HG02610 (cell line): Measurements from ENCODE around the gene CTPS1.

ENCODE experiments used
- ATAC-seq: cut with Tn5 transposase; IDR thresholded peaks from one replicate; pipeline ENCODE4 v1.9.1; 2021; ENCODE audit warnings: mild to moderate bottlenecking, moderate library complexity; ENCODE audit not compliant: unreplicated experiment

Gene CTPS1, protein sequence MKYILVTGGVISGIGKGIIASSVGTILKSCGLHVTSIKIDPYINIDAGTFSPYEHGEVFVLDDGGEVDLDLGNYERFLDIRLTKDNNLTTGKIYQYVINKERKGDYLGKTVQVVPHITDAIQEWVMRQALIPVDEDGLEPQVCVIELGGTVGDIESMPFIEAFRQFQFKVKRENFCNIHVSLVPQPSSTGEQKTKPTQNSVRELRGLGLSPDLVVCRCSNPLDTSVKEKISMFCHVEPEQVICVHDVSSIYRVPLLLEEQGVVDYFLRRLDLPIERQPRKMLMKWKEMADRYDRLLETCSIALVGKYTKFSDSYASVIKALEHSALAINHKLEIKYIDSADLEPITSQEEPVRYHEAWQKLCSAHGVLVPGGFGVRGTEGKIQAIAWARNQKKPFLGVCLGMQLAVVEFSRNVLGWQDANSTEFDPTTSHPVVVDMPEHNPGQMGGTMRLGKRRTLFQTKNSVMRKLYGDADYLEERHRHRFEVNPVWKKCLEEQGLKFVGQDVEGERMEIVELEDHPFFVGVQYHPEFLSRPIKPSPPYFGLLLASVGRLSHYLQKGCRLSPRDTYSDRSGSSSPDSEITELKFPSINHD

DNA sequence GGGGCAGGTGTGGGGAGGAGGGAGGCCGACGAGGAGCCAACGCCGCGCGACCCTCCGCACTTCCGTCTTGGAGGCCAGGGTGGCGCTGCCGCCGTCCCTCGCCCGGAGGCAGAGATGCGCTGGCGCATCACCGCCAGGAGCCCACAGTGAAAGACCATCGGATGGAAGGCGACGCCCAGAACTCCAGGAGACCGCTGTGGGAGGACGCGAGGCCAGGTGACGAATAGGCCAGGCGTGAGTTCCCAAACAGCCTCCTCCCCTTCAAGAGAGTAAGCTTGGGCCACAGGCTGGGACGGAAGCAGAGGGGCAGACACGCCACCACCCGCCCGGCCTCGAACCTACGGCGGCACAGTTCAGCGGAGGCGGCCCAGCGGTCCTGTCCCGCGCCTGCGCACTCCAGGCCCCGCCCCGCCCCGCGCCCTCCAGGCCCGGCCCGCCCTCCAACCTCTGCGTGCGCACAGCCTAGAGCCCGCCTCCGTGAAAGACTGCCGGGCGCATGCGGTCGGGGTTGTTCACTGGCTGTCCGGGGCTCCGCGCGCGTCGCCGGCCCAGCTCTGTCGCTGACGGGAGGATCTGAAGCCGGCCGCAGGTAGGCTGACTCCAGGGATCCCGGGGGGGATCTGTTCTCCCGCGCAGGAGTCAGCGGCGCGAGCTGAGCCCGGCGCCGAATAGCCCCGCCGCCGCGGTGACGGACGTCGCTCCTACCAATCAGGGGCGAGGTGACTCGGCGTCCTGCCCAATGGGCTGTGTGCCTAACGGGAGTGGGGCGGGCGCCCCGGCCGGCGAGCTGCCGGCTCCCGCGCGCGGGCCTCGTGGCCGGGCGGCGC, at the start of gene CTPS1:
Gene CTPS1, plus strand, starts transcription at position 456 of the 827 bp plus-strand sequence. CDS start 3,595 bp downstream, outside the sequence.
- ATAC-seq: peak; percentile 93

DNA sequence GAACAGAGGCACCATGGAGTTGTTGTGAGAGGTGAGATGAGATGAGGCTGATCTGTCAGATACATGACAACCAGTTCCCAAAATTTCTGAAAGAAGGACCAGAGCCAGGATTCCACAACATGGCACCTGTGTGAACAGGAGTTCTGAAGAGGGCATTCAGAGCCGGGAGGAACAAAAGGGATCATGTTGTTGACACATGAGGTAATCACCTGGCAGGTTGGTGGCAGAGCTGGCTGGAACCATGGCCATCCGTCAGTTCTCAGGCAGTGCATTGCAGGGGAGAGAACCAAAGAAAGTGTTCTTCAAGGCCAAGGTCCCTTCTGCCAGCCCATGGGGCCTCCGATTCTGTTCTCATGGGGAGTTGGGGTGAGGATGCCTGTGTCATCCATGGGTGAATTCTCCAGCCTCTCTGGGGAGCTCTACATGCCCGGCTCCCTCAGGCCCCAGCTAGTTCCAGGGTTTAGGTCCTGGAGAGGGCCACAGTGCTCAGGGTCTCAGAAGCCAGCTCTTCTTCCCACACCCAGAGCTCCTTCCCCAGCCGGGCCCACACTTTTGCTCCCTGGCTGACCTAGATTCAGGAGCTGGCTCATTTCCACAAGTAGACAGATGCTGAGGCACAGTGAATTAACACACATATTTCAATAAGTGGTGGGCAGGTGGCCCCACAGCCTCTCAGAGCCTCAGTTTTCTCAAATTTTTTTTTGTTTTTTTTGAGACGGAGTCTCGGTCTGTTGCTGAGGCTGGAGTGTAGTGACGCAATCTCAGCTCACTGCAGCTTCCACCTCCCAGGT, 49.1 kb upstream of the CTPS1 start:
- ATAC-seq: no peak

DNA sequence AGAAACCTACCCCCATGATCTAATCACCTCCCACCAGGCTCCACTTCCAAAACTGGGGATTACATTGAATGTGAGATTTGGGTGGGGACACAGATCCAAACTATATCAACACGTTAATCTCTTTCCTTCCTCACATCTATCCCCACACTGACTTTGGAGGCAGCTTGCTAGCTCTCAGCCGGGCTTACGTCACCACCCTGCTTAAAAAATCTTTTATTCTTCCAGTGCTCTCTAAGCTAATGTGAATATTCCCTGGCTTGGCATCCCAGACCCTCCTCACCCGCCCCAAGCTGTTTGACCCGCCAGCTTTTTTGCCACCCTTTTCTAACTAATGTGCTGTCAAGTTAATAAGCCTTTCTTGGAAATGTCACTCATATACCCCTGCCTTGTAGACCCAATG, 47.9 kb upstream of the CTPS1 start:
- ATAC-seq: no peak

DNA sequence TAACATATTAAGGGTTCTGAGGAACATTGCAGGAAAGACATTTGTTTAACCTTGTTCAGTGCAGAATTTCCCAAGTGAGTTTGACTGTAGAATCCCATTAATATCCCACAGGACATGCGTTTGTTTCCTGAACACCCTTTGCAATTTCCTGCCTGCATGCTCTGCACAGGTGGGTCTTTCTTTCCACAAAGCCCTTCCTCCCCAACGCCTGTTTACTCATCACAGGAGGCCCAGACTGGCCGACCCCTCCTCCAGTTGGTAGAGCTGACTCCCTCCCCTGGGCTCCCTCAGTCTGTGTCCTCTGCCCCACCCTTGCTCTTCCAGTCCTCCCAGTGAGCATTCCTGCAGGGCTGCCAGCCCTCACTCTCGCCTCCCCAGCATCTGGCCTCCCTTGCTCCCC, 47.5 kb upstream of the CTPS1 start:
- ATAC-seq: no peak

DNA sequence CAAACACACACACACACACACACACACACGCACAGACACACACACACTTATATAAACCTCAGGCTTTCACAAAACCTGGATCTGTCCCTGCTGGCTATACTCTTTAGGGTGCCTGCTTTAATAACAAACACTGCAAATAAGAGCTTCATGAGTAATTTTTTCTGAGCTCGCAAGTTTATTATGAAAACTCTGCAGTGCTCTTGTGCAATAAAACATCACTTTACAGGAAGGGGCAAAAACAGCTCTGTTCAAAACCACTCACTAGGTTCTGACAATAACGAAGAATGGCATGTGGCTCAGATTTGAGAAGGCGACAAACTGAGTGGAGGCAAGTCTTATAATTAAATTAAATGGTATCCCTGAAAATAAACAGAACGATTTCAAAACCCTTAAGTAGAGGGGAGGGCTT, 42.6 kb upstream of the CTPS1 start:
- no peak for ATAC-seq

DNA sequence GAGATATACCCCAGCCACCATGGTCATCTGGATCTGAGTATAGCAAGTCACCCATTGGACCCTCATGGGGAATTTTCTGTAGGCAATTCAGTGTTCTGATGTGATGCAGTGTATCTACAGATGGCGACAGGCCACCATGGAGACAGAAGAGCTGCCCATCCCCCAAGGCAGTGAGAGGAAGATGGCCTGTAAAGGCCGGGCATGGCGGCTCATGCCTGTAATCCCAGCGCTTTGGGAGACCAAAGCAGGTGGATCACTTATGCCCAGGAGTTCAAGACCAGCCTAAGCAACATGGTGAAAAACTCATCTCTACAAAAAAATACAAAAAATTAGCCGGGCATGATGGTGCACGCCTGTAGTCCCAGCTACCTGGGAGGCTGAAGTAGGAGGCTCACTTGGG, 41.1 kb upstream of the CTPS1 start:
- no peak for ATAC-seq

DNA sequence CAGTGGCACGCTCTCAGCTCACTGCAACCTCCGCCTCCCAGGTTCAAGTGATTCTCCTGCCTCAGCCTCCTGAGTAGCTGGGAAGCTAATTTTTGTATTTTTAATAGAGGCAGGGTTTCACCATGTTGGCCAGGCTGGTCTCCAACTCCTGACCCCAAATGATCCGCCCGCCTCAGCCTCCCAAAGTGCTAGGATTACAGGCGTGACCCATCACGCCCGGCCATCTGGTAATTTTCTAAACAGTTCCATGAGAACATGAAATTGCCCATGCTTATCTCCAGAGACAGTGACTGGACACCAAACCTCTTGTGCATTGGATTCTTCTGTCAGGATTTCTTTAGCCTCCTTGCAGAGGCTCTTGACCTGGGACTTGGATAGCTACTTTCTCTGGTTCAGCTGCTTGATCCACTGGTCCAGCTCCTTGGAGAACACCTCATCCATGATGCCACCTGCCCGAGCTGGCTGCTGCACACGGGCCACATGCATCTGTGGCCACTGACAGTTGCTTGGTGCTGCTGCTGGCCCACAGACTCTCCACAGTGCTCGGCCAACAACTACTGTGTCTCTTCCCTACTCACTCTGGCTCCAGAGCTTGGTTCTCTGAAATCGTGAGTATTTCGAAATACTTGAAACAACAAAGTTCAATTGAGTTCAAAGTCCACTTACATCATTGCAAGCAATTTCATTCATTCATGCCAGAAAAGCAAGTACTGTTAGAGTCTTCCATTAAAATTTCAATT, 40.0 kb upstream of the CTPS1 start:
- ATAC-seq: no peak

DNA sequence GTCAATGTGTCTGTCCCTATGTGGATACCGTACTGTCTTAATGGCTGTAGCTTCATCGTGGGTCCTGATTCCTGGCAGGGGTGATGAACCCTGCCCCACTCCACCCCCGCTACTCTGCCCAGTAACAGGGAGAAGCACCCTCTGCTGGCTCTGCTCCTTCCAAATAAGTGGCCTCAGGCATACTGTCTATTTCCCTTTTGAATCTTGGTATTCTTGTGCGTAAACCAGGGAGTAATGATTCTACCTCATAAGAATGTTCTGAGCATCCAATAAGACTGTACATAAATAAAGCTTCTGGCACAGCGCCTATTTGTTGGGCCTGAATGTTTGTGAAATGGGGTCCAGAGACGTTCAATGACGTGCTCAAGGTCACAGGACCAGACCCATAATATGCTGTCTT, 35.2 kb upstream of the CTPS1 start:
- no peak for ATAC-seq

DNA sequence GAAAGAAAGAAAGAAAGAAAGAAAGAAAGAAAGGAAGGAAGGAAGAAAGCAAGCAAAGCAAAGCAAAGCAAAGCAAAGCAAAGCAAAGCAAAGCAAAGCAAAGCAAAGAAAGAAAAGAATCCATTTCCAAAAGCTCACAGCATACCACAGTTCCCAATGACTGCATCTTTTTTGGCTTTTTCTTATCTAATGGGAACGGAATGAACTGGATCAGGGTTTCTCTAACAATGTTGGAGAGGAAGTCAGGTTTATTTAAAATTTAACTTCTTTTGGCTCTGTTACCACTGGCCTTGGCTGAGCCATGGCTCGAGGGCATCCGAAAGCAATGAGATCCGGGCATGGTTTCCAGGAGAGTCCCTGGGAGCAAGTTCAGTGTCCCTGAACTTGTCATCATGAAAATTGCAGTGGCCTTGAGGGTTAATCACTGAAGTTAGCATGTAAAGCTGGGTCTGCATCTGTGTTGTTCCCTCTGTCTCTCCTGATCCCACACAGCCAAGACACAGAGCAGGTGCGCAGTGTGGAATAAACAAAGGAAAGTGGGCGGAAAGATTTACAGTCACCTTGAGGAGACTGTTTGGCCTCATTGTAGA, 34.6 kb upstream of the CTPS1 start:
- no peak for ATAC-seq

DNA sequence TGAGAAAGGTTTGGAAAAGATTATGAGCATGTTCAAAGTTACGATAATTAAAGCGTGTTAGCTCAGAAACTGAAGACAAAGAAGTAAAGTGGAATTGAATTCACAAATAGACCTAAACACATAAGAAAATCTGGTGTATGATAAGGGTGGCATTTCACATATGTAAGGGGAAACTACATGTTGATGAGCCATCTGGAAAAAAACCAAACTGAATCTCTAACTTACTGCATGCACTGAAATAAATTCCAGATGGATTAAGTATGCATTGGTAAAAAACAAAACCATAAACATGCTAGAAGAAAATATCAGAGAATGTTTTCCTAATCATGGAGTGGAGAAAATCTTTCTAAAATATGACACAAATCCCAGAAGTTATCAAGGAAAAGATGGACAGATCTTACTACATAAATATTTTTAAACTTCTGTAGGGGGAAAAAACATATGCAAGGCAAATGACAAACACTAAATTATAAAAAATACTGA, 34.0 kb upstream of the CTPS1 start:
- ATAC-seq: no peak

DNA sequence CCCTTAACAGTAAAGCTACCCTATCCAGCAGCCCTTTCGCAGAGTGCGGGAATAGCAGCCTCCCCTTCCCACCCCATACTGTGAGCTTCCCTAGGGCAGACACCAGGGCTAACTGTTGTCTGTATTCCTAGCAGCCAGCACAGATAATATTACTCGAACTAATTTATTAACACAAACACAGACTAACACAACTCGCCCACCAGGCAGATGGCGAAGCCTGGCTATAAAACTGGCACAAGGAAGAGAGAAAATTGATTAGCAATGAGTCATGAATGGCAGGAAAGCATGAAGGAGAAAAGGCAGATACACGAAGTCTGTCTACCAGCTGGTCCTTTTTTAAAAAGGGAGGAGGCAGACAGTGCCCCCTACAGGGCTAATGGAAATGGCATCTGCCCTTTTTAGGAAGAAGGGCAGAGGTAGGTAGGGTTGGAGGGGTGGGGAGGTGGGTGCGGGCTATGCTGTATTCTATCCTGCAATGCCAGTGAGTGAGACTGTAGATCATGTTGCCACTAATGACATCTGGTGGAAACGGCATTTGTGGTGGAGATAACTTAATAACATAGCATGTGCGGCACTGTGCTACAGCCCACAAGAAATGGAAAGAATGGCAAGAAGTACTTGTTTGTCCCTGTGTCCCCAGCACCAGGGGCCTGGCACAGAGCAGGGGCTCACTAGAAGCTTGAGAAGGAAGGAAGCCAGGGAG, 30.6 kb upstream of the CTPS1 start:
- ATAC-seq: no peak

DNA sequence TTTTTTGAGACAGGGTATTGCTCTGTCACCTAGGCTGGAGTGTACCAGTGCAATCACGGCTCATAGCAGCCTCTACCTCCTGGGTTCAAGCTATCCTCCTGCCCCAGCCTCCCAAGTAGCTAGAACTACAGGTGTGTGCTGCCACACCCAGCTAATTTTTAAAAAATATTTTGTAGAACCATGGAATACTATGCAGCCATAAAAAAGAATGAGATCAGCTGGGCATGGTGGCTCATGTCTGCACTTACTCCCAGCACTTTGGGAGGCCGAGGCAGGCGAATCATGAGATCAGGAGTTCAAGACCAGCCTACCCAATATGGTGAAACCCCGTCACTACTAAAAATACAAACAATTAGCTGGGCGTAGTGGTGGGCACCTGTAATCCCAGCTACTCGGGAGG, 29.9 kb upstream of the CTPS1 start:
- no peak for ATAC-seq

DNA sequence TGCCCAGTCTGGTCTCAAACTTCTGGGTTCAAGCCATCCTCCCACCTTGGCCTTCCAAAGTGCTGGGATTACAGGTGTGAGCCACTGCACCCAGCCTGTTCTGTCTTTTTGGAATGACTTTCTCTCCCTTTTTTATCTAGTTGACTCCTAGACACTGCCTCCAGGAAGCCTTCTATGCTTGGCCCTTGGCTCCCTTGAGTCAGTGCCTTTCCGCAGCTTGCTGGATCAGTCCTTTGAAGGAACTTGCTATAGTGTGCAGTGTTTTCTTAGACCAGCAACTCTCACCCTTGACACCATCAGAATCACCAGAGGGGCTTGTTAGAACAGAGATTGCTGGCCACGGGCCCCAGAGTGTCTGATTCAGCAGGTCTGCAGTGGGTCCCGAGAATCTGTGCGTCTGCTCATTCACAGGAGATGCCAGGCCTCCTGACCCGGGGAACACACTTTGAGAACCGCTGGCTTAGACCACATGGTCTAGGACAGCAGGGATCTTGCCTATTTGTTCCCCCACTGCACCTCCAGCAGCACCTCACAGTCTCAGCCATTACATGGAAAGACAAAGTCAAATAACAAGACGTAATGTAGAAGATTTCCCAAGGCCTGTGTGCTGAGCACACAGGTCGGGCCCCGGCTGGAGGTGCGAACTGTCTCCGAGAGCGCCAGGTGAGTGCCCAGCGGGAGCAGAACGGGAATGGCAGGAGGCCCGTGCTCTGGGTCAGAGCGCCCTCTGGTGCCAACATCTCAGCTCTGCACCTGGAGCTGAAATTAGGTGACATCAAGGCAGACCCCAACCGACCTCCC, 27.4 kb upstream of the CTPS1 start:
- ATAC-seq: no peak

DNA sequence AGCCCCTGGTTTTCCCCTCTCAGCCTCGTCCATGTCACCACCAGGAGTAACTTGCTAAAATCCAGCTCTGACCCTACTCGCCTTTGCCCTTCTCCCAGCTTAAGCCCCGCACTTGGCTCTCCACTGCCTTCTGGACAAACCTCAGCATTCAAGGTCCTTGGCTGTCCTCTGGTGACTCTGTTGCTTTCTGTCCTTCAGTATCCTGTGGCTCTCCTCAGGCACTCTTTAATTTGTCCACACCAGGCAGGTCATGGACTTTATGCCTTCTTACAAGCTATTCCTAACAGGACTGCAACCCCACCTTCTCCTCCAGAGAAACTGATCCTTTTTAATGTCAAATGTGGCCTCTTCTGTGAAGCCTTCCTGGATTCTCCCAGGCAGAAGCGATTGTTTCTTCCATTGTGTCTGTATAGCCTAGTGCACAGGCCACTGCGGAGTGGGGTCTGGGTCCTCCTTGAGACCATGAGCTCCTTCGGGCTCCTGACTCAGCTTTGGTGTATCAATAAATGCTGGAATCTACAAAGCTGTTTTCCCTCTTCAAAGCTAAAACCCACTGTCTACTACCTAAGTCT, 26.7 kb upstream of the CTPS1 start:
- no peak for ATAC-seq

DNA sequence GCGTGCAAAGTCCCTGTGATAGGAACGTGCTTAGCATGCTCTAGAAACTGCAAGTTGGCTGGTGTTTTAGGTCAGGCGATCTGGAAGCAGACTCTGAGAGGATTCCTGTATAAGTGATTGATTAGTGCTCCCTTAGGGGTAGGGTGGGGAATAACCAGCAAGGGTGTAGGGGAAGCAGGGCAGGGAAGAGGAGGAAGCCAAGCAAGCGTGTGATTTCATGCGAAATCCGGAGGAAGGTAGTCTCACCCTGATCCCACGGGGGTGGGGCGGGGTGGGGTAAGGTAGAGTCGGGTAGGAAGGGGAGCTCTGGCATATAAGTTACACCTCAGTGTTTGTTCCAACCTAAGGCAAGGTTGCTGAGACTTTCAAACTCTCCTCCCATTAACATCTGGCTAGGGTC, 24.9 kb upstream of the CTPS1 start:
- no peak for ATAC-seq

DNA sequence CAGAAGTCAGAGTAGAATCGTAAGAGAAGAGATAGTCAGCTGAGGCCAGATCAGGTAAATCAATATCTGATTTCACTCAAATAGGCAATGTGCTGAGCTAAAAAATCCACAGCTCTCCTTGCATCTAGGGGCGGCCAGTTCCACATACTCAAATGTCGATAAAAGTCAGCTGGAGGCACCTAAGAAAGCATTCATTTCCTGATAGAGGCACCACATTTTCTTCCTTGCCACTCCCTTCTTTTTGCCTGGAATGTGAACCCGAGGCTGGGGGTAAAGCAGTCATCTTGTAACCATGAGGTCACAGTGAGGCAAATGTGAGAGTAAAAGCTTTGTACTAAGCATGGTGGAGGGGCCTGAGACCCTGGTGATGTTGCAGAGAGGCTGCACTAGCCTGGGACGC, 24.2 kb upstream of the CTPS1 start:
- no peak for ATAC-seq

DNA sequence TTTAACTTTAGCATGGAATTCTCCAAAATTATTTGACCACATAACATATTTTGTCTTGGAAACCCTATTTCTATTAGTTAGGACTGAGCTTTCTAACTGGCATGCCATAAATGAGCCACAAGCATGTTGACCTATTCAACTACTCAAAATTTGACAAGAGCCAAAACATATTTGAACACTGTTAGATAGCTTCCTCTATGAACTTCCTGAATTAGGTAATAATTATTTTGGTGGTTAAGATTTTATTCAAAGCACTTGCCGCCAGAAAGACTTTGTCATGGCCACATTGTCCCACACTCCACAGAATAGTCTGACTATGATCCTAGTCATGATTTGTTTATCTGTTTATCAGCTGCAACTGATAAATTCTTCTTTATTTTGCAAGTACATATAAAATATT, 23.1 kb upstream of the CTPS1 start:
- ATAC-seq: no peak

DNA sequence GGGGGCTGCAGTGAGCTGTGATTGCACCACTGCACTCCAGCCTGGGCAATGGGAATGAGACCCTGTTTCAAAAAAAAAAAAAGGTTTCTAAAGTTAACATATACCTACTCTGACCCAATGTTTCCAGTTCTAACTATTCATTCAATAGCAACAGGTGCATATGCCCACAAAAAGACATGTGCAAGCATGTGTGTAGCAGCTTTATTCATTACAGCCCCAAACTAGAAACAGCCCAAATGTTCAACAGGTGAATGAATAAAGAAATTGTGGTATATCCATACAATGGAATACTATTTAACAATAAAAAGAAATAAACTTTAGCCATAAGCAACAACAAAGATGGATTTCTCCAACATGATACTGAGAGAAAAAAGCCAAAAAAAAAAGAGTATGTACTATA, 21.3 kb upstream of the CTPS1 start:
- ATAC-seq: no peak
